ENCODE results near the gene ZBED4. TPM values are rescaled to one million over a fixed set of nuclear protein-coding genes. Genes with fewer than 3 reads are reported as not detected.

ZBED4 gene
- total RNA-seq, 1 experiment from 2014 or later: 18.9 TPM

DNA sequence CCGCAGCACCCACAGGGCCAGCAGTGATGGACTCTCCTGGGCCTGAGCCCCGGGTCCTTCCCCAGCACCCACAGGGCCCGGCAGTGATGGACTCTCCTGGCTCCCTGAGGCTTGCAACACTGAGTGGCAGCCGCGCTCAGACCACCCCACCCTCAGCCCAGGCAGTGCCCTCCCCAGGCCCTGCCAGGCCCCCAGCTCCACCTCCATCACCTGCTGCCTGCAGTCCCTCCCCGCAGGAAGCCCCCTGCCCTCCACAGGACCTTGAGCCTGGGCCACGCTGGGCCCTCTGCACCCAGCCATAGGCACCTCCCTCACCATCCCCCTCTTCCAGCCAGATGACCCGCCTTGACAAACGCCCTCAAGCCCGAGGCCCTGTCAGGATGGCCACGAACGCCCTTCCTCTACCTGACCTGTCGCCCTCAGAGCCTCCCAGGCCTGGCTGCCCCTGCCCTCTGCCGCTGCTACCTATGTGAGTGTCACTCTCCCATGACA lies 53.2 kb downstream of the ZBED4 start:
- in situ Hi-C loops (cut with HindIII; ENCODE audit: low pct_unique_long_range_greater_than_20kb, low sequenced_read_pairs): no loop called here
- no peak for DNase-seq (ENCODE audit: low read depth, low spot score)

DNA sequence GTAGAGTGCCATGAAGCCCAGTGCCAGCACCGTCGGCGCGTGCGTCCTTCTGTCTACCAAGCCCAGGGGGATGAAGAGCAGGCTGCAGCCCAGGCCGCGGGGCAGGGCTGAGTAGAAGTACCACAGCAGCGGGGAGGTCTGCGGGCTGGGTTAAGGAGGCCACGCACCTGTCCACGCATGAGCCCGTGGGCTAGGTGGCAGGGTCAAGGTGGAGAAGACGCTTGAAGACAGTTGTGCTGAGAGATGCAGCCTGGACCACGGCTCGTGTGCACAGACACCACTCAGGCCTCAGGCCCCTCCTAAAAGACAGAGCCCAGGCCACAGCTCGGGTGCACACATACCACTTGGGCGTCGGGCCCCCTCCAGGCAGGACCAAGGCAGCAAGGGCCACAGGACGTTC lies 54.2 kb downstream of the ZBED4 start:
- in situ Hi-C loops (cut with HindIII; ENCODE audit: low pct_unique_long_range_greater_than_20kb, low sequenced_read_pairs): no loop called here
- DNase-seq (ENCODE audit: low read depth, low spot score): no peak

- in situ Hi-C loops (cut with HindIII; ENCODE audit: low pct_unique_long_range_greater_than_20kb, low sequenced_read_pairs): no loop called here
- DNase-seq (ENCODE audit: low read depth, low spot score): no peak
Observed at GRCh38 chr22:49909476-49910205, 56.0 kb downstream of the ZBED4 start.

- DNase-seq (ENCODE audit: low read depth, low spot score): no peak
- in situ Hi-C loops (cut with HindIII; ENCODE audit: low pct_unique_long_range_greater_than_20kb, low sequenced_read_pairs): no loop called here
Observed at GRCh38 chr22:49910229-49911155, 56.8 kb downstream of the ZBED4 start.

DNA sequence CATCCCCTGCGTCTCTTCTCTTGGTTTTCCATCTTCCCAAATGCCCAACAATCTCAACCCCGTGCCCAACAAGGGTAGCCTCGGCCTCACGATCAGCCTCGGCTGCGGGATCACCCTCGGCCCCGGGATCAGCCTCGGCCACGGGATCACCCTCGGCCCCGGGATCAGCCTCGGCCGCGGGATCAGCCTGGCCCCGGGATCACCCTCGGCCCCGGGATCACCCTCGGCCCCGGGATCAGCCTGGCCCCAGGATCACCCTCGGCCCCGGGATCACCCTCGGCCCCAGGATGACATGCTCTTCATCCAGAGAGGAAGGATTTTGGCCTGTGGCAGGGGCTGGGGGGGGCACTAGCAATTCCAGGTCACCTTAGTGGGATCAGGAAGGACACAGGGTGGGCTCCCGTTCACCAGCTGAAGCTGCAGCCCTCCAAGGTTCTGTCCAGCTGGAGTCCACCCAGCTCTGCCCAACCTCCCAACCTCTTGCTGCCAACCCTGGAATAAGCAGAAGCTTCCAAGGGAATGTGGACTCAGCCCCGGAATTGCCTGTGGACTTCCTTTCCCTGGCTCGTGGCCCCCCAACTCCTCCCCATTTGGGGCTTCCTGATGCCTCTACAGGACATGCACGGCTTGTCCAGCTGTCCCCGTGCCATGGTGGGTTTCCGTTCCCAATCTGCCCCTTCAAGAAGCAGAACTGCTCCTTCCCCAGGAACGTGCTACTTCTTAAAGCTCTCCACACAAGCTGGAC lies 58.4 kb downstream of the ZBED4 start:
- in situ Hi-C loops (cut with HindIII; ENCODE audit: low pct_unique_long_range_greater_than_20kb, low sequenced_read_pairs): no loop called here
- no peak for DNase-seq (ENCODE audit: low read depth, low spot score)

DNA sequence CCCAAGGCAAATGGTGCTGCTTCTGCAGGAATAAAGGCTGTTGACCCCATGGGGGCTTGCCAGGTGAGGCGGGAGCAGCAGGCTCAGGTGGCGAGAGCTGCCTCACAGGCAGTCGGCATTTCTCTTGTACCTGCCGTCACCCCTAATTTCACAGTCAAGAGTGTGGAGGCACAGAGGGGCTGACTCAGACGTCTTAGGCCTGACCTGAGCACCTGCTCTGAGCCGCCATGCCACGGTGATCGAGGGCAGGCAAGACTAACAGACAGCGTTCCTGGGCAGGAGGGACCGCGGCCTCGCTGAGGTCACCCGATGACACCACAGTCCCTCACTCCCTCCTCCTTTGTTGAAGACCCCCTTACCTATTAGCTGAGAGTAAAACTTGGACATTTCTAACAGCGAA lies 59.4 kb downstream of the ZBED4 start:
- no peak for DNase-seq (ENCODE audit: low read depth, low spot score)
- in situ Hi-C loops (cut with HindIII; ENCODE audit: low pct_unique_long_range_greater_than_20kb, low sequenced_read_pairs): no loop called here

GRCh38 chr22:49913446-49913845 lies 59.8 kb downstream of the ZBED4 start:
- in situ Hi-C loops (cut with HindIII; ENCODE audit: low pct_unique_long_range_greater_than_20kb, low sequenced_read_pairs): no loop called here
- no peak for DNase-seq (ENCODE audit: low read depth, low spot score)

DNA sequence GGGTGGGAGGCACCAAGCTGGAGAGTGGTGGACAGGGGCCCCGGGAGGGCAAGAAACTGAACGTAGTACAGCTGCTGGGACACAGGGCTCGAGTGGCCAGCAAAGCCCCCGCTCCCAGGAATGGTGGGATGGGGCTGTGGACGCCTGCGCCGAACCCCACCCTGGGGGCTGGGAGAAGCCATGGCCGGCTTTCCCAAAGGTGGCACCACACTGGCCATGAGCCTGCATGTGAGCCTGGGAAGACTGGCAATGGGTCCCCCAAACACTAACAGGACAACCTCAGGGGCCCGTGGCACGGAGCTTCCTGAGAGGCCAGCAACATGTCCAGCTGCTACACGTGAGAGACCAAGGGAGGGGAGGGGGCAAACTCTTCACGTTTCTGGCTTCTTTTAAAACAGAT lies 60.6 kb downstream of the ZBED4 start:
- no peak for DNase-seq (ENCODE audit: low read depth, low spot score)
- in situ Hi-C loops (cut with HindIII; ENCODE audit: low pct_unique_long_range_greater_than_20kb, low sequenced_read_pairs): no loop called here

DNA sequence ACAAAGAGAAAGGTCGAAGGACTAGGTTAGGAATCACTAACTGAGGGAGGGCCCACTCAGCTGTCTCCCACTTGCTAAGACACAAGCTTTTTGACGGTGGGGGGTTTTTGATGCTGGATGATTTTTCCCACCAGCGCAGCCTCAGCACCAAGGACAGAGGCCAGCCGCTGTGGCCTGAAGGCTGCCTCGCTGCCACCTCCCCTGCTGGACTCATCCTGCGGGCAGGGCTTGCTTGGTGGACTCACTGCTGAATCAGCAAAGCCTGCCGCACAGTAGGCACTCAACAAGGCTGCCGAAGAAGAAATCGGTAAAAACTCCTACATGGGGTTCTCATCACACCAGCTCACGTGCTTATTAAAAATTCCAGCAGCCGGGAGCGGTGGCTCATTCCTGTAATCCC lies 62.0 kb downstream of the ZBED4 start:
- no peak for DNase-seq (ENCODE audit: low read depth, low spot score)
- in situ Hi-C loops (cut with HindIII; ENCODE audit: low pct_unique_long_range_greater_than_20kb, low sequenced_read_pairs): no loop called here

DNA sequence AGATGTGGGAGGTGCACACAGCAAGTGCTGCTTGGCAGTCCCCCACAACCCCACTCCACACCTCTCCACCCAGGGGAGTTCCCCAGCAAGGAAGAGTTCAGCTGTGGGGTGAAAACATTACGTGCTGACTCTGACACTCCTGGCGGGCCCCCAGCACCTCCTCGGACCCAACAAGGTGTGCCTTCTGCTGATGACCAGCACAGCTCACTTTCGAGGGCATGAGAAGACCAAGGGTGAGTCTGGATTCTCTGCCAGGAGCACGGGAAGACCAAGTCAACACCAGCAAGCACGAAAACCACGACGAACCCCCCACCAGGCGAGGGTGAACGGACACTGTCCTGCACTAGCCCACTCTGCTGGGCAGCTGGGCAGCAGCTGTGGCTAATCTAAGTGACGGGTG lies 63.2 kb downstream of the ZBED4 start:
- DNase-seq (ENCODE audit: low read depth, low spot score): no peak
- in situ Hi-C loops (cut with HindIII; ENCODE audit: low pct_unique_long_range_greater_than_20kb, low sequenced_read_pairs): no loop called here

- in situ Hi-C loops (cut with HindIII; ENCODE audit: low pct_unique_long_range_greater_than_20kb, low sequenced_read_pairs): no loop called here
- peak; percentile 97 for DNase-seq (ENCODE audit: low read depth, low spot score)
Observed at GRCh38 chr22:49917974-49918910, 64.6 kb downstream of the ZBED4 start, which contains the start of the genes ALG12 and CRELD2. TSS of gene ALG12 (minus strand) at chr22:49918438. CDS start at chr22:49913765, 4,673 bp downstream. TSS of gene CRELD2 (plus strand) at chr22:49918634. CDS start at chr22:49918770, 136 bp downstream.

GRCh38 chr22:49918911-49919881 lies 65.6 kb downstream of the ZBED4 start:
- no peak for DNase-seq (ENCODE audit: low read depth, low spot score)
- in situ Hi-C loops (cut with HindIII; ENCODE audit: low pct_unique_long_range_greater_than_20kb, low sequenced_read_pairs): no loop called here

GRCh38 chr22:49920859-49921258 lies 67.2 kb downstream of the ZBED4 start:
- in situ Hi-C loops (cut with HindIII; ENCODE audit: low pct_unique_long_range_greater_than_20kb, low sequenced_read_pairs): no loop called here
- no peak for DNase-seq (ENCODE audit: low read depth, low spot score)

- in situ Hi-C loops (cut with HindIII; ENCODE audit: low pct_unique_long_range_greater_than_20kb, low sequenced_read_pairs): no loop called here
- DNase-seq (ENCODE audit: low read depth, low spot score): no peak
Observed at GRCh38 chr22:49921508-49922278, 68.0 kb downstream of the ZBED4 start.

DNA sequence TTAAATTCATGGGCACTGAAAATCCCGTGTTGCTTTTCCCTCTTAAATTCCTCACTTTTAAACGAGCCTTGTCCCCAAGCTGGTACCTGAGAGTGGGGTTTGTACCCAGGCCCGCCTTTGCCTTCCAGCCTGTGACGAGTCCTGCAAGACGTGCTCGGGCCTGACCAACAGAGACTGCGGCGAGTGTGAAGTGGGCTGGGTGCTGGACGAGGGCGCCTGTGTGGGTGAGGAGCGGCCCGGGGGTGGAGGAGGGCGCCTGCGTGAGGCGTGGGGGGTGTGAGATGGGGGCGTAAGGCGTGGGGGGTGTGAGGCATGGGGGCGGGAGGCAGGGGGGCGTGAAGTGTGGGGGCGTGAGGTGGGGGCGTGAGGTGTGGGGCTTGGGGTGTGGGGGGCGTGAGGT lies 68.8 kb downstream of the ZBED4 start:
- DNase-seq (ENCODE audit: low read depth, low spot score): no peak
- in situ Hi-C loops (cut with HindIII; ENCODE audit: low pct_unique_long_range_greater_than_20kb, low sequenced_read_pairs): no loop called here

Measured in SK-MEL-5 (cell line).